GM18502 (cell line): ENCODE results near the gene RTN1.

Experiments used
- ATAC-seq: cut with Tn5 transposase; IDR thresholded peaks from one replicate; pipeline ENCODE4 v1.9.1; 2021; ENCODE audit warnings: mild to moderate bottlenecking; ENCODE audit not compliant: unreplicated experiment, poor library complexity

Gene RTN1

GRCh38 chr14:59582845-59583509, 287.6 kb downstream of the RTN1 start:
- ATAC-seq = no peak

DNA sequence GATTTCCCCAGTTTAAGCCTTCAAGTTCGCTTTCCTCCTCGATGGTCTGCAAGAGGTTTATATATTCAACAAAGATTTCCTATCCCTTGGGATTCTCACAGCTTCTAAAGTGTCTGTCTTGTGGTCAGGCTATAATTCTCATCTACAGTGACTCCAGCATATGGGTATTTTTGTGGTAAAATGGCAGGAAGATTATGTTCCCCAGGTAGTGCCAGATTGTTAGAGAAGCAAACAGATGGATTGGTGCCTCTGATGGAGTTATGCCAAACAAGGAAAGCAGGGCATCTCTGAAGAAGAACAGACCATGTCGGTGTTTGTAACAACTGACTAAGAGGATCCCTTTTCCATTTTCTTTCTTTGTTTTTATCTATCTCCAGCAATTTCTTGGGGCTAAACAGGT, 288.4 kb downstream of the RTN1 start:
- no peak for ATAC-seq

DNA sequence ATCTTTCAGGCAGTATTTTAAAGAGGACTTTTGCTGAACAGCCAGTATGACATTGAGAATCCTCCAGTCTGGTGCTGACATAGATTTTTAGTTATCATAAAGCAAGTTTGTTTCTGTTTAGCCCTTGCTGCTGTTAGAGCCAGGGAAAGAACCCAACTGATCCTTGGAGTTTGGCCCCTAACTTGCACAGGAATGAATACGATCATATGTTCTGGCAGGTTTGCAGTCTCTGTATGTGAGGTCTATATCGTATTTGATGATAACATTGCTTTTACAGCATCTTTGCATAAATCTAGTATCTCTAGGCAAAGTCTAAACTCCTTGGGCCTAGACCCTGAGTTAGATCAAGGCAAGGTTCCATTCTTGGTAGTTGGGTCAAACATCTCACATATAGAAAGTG, 289.7 kb downstream of the RTN1 start:
- no peak for ATAC-seq

DNA sequence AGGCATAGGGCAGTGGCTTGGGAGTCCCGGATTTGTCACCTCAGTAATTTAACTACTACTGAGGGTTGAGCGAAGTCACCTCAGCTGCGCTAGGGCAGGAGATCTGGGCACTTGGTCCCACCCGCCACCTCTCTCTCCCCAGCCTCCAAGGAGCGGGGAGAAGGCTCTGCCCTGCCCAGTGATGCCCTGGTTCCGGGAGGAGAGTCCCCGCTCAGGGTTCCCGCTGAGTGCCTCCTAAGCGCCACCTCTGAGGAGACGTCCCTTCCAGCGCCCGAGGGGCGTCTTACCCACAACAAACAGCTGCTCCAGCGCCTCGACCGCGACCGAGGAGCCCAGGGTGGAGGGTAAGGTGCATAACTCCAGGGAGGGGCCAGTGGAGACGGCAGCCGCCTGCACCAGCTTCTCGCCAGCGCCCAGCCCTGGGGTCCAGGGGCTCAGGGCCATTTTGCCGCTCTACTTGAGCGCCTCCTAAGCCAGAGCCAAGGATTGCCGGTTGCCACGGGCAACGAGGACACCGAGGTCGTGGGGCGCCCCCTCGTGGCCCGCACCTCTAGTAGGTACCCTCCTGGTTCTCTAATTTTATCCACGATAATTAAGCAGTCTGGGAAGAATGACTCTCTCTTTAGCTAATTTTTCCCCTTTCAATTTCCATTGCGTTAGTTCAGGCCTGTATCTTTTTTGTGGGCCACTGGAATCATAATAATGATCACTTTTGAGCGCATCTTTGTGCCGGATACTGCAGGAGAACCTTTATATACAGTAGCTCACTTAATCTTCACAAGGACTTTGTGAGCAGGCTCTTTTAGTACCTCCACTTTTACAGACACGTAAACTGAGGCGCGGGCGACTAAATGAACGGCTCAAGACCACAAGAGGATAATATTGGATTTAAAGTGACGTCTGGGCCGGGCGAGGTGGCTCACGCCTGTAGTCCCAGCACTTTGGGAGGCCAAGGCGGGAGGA, 294.0 kb downstream of the RTN1 start, which contains the start of gene CCDC175:
Gene CCDC175 (minus strand): TSS at position 481 of the 963 bp plus-strand sequence. CDS start 37 bp downstream, at position 444.
- ATAC-seq = peak; percentile 99

DNA sequence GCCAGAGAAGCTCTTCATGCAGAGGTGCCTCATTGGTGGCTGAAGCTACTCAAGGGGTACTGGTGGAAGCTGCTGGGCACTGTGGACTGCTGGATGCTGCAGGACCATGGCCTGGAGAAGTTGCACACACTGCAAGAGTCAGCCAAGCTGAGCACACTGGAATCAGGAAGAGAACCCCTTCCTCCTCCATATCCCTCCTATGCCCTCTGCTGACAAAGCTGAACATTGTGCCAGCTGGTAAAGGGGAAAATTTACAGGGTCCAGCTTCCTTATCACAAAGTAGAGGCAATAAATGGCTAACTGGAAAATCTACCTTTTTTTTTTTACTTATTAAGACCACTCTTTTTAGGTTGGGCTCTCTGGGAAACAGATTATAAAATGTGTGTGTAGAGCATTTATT, 300.5 kb downstream of the RTN1 start:
- ATAC-seq = no peak

- no peak for ATAC-seq
Measured at GRCh38 chr14:59566725-59567124, 303.9 kb downstream of the RTN1 start.

DNA sequence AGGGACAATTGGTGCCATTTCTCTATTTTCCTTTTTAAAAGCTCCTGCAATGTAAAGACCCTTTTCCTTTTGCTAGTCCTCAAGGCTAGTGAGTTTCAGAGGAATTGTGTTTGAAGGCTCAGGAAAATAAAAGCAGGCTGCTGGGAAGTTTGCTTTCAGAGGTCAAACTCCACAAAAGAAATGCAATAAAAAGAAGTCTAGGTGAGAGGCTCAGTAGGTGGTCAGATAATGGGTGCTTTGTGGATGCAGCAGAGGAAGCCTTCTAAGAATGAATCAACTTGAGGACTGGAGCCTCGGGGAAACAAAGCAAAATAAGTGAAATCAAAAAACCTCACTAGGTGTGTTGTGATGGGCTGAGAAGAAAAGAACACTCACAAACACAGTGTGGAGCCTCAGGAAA, 304.3 kb downstream of the RTN1 start:
- no peak for ATAC-seq

DNA sequence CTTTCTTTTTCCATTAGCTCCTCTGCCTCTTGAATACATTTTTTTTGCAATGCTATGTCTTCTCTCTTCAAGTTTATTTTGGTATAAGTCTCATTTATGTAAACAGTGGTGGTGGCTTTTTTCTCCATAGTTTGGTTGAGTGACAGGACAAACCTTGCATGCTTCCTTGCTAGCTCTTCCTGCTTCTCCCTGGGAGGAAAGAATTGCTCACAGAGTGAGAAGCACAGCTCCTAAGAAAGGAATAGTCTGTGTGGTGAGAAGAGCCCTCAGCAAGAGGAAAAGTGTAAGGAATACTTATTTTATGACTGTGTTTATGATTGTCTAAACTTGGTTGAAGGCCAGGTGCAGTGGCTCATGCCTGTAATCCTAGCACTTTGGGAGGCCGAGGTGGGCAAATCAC, 305.5 kb downstream of the RTN1 start:
- no peak for ATAC-seq

- ATAC-seq = no peak
Measured at GRCh38 chr14:59564366-59564765, 306.2 kb downstream of the RTN1 start.

- ATAC-seq = no peak
Measured at GRCh38 chr14:59547310-59547709, 323.3 kb downstream of the RTN1 start.
